Measurements from ENCODE around the gene NPL.
A peak's percentile ranks its signal among the peaks of the same experiment; 100 is the strongest.

The NPL gene

DNA sequence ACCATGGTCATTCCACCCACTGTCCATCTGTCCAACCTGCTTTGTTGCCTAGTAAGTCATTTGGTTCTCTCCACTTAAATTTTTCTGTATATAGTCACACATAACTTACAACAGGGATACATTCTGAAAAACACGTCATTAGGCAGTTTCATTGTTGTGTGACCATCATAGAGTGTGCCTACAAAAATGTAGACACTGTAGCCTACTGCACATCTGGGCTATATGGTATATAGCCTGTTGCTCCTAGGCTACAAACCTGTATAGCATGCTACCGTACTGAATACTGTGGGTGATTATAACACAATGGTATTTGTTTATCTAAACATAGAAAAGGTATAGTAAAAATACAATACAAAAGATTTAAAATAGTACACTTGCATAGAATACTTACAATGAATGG, 10.0 kb upstream of the NPL start:
- DNase-seq = no peak

DNA sequence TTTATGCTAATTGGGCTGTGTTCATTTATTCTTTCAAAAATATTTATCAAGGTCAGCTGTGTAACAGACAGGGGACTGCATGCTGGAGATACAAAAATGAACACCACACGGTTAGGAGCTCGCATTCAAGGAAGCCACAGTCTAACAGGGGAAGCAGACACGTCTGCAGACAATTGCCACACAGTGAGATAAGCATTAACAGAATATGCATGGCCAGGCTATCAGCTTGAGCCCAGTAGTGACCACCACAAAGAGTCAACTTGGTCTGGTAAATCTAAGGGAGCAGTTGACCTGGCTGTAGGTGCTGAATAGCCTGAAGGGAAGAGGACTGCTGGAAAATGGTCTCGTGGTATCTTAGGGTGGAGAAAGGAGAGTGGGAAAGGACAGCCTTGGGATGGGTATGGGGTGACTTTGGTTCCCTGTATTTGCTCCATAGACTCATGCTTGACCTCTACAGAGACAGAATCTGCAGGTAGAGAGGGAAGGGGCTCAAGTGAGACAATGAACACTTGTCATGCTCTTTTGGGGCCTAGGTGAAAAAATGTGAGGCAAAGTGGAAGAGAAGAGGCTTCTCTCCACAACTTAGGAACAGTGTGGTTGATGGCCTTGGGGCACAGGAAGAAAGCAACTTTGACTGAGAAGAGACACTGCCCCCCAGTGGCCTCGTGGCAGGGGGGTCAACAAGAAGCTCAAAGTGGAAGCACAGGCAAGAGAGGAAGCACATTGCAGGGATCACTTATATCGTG, 7.6 kb upstream of the NPL start:
- peak; percentile 64 to 65 for DNase-seq

DNA sequence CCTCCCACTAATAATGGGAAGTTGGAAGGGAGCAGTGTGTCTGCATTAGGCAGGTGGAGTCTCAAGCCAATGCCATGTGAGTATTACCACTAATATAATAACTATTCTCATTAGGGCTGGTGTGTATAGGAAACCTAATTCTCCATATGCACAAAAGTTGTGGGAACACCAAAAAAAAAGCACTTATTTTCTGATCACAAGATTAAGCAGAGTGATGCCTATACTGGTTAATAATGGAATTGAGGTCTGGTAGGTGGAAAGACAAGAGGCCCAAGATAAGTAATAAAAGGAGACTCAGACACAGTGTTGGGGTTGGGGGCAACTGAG, 7.0 kb upstream of the NPL start:
- DNase-seq = no peak

DNA sequence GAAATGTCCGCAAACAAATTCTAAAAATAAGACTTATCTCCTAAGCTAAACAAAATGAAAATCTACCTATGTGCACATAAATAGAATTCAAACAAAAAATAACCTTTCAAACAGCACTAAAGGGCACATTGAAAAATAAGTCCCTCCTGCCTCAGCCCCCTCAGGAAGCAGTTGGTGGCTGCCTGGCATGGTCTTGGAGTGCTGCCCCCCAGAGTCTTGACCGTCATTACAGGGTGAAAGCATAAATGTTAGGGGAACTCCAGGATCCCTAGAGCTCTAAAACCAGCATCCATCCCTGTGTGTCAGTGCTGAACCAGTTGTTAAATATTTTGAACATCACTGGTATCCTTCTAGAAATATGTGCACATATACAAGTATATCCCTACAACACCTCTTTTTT, 6.5 kb upstream of the NPL start:
- DNase-seq = no peak

DNA sequence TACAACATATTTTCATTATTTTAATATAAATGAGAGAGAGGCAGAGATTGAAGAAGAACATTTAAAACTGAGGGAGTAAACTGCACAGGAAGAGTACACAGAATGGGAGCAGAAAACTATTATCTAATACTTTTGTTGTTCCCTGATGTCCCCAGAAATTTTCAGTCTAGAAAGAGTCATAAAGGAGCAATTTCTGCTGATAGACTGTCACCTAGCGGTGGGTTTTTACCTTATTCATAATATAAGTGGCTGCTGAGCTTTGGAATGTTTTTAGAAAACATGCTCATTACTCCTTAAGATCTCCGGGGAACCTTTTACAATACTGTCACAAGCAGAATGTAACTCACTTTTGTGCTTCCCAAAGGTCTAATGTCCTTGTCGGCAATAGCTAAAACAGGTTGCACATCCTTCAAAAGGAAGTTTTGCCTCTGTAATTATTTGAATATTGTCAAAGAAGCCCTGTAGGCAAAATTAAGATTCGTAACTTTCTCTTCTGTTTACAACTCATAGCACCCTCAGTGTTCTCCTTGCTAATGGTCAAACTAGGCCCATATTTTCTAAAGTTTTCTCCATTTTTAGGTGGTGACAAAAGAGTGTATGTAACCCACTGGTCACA, 4.9 kb upstream of the NPL start:
- no peak for DNase-seq

DNA sequence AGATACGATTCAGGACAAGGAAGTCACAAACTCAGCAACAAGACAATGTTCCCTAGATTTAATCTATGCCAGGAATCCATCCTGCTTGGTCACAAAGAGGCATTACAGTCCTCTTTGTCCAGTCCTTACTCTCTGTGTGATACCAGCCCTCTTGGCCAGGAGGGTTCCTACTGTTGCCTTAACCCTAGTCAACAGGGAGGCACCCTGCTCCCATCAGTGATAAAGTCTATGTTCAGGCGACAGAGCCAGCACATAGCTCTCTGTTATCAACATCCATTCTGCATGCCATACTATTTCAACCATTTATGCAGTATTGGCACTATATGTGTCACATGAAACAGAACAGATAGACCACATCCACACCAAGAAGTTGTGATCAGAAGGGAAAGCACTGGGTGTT, 4.4 kb upstream of the NPL start:
- no peak for DNase-seq

DNA sequence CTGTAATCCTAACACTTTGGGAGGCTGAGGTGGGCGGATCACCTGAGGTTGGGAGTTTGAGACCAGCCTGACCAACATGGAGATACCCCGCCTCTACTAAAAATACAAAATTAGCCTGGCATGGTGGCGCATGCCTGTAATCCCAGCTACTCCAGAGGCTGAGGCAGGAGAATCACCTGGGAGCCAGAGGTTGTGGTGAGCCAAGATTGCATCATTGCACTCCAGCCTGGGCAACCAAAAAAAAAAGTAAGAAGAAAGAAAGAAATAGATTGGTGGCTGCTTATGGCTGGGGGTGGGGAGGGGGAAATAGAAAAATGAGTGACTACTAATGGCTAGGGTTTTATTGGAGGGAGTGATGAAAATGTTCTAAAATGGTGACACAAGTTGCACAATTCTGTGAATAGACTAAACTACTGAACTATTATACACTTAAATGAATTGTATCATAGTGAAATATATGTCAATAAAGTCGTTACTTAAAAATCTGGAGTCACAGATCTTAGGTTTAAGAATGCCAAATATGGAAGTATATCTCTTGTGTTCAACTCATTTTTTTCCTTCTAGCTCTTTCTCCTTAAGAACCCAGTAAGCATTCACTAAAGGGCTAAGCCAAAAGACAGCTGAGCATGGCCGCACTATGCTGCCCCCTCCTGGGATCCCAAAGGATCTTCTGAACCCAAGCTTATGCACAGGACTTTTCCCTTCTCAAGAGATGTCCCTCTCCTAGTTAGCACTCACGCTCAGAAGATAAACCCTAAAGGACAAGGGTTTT, 3.2 kb upstream of the NPL start:
- peak; percentile 12 to 15 for DNase-seq

DNA sequence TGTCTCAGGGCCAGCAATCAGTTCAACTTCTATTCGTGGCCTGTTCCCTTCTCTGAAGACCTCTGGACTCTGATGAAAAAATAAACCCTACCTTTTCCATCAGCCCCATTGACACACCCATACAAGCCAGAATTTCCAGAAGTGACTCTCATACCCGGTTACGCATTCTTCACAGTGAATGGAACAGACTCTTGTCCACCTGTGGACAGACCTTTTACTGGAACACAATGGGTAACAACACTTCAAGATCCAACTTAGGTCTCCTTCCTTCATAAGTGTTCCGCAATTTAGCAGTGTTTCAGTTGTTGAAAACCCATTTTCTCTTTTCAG, 2.6 kb upstream of the NPL start:
- DNase-seq = no peak

DNA sequence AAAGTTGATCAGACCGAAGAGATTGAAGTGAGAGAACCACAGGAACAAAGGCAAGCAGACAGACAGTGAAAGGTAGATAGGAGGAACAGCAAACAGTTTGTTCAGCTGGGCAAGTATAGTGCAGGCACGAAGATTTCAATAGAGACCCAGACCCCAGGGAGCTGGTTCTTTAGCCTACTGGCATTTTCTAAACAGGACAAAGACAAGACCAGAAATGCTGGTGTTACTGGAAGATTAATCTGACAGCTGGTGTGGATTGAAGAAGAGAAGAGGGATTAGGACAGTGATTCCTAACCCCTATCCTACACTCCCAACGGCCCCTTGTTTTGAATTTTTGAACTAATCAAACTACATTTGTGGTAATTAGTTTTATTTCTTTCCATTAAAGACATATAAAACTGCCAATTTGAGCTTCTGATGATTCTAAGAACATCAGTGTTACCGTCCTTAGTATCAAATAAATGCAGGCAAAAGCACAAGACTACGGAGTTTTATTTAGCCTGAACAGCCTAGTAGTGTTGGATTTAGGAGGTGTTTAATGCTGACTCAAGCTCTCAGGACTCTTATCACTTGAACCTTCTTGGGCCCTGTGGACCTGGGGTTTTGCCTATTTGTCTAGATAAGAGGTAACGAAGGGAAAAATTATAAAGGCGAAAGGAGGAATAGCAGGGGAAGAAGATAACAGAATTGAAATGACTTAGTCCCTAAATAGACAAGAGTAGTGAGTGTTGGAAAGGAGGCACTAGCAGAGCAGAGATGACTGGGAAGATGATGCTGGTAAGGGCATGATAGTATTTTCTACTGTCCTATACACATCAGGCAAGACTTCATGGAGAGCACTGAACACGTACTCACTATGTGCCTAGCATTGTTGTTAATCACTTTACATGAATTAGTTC, 2.0 kb downstream of the NPL start:
- no peak for DNase-seq

DNA sequence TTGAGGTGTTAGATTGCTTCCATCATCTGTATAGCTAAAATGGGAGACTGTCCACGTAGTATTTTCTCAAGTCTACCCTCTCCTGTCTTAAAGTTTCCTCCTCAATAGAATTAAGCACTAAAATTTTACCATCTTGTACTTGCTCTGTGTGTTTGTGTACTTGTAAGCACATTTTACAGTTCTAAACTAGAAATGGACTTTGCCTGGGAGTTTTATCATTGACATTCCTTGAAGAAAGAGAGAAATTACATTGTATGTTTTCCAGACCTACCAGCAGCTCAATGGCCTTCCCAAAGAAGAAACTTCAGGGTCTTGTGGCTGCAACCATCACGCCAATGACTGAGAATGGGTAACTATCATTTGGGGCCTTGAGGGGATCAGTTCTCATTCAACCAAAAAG, 4.5 kb downstream of the NPL start:
- DNase-seq = no peak

DNA sequence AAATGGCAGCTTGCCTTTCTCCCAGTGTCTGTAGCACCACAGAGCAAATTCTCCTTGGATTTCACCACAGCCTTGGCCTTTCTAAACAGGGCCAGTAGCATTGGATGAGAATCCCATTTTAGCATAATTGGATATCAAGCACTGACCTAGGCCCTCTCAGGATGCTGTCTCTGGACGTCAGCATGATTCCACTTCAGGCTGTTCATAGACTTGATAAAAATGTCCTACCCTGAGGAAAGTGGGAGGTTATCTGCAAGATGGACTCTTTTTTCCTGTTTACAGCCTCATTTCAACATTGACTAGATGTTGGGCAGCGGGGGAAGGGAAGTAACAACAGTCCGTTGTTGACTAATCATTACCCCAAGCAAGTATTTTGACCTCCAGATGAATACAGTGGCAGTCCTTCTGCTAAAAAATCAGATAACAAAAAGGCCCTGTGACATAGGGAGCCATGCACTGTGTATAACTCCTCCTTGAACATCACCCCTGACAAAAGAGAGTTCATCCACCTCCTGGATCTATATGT, 5.2 kb downstream of the NPL start:
- DNase-seq = no peak

DNA sequence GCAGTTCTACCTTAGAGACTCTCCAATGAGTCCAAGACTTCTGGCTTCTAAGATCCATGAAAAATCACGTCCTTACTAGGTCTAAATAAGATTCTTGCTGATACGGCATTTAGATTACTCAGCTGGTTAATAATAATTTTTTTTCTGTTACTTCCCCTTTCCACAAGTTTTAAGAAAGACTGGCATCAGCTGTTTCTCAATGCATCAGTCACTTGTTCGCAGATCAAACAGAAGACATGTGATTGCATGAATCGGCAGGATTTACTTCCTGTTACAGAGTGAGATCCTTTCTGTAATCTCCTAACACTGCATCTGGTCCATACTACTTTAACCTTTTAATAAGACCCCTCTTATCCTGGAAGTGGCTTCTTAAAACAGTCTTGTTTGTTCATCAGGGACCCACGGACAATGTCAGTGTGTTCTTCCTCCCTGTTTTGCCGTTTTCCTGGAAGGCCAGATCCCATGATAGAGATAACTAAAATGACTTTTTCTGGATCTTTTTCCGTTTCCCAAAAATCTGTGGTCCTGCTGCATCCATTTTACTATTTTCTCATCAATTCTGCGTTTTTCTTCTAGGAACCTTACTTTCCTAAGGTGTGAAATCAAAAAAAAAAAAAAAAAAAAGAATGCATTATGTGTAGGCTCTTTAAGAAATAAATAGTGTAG, 6.1 kb downstream of the NPL start:
- no peak for DNase-seq

DNA sequence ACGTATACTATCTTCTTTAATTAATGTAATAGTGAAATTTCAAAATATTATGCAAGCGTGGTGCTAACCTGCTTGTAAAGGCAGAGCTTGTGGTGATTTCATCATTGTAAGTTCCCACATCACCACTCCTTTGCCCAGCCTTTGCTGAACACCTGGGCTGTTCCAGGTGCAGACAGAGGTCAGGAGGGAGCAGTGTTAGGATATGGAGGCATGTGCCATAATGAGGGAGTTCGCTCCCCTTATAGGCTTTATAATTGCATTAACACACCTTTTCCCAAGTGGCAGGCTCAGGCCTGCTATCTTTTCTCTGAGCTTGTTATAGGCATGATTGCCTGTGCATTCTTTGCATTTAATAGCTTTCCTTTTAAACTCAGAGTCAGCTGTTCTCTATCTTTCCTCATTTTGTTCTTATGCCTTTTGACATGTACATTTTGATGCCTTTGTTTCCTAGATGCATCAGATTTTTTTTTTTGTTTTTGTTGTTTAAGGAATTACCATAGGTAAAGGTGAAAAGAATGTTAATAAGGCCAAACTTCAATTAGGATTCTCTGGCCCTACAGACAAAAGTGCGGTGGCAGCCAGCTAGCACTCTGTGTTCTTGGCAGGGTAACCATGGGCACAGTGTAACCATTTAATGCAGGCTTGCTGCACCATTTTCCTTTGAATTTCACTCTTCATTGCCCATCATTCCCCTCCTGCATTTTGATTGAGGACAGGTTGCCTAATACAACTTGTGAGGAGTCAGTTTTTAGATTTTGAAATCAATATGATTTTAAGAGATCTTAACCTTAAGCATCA, 12.6 kb downstream of the NPL start:
- no peak for DNase-seq

DNA sequence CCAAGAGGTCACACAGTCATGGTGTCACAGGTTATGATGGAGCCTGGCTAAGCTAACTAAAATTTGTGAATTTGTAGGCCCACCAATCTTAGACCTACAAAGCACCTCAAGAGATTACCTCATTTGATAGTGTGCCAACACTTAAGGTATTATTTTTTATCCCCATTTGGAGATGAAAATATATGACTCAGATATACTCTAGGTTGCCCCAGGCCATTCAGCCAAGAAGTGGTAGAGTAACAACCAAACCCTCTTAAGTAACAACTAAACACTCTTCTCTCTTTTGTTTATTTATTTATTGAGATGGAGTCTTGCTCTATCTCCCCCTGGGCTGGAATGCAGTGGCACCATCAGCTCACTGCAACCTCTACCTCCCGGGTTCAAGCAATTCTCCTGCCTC, 14.3 kb downstream of the NPL start:
- no peak for DNase-seq

DNA sequence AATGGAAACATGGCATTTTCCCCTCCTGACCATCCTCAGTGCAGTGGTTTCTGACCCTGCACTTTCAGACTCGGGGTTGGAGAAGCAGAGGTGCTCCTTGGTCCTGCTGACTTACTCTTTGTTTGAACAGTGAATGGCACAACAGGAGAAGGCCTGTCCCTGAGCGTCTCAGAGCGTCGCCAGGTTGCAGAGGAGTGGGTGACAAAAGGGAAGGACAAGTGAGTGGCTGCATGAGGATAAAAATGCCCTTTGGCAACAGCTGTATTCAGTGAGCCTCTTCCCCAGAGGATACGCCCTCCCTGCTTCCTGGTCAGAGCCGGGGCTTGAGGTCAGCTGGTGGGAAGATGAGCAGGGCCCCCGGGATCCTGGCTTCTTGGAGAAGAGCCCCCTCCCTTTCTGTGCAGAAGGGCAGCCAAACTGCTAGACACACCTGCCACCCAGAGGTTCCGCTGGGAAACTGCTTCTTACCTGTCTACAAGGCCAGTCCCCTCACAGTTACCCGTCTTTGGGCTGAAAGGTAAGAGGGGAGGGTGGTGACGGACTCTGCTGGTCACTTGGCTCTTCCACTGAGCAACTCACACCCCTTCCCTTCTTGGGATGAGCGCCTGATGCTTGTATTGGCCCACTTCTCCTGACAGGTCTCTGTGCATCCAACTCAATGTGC, 16.6 kb downstream of the NPL start:
- DNase-seq = no peak

DNA sequence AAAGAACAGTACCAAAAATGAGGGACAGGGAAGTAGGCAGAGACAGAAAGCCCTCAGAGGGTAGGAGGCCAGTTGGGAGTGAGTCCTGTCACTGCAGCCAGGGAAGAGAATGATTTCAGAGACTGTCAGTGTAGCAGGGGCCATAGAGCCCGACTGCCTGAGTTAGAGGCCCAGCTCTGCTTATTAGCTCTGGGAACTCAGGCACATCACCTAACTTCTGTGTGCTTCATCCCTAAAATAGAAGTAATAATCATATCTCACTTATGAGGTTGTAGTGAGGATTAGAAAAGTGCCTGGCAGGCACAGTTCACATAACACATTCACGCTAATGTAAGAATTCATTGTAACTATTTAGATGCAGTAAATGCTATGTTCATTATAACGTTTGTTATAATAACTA, 18.3 kb downstream of the NPL start:
- DNase-seq = no peak

DNA sequence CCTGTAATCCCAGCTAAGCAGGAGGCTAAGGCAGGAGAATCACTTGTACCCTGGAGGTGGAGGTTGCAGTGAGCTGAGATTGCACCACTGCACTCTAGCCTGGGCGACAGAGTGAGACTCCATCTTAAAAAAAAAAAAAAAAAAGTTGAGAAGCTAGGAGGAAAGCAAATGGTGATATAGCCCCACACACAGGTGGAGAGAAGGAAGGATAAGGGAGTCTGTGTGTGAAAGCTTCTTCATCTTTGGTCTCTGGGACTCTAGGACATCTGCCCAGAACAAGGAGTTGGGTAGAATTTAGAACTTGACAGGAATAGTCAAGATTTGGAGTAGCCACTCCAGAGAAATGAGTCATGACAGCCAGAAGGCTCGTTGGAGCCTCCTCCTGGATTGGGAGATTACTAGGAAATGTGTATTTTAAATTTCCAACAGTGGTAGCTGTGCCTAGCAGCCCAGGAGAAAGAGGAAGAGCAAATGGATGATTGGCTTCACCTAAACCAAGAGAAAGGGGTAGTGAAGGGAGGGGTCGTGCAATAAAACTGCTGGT, 19.9 kb downstream of the NPL start:
- no peak for DNase-seq

DNA sequence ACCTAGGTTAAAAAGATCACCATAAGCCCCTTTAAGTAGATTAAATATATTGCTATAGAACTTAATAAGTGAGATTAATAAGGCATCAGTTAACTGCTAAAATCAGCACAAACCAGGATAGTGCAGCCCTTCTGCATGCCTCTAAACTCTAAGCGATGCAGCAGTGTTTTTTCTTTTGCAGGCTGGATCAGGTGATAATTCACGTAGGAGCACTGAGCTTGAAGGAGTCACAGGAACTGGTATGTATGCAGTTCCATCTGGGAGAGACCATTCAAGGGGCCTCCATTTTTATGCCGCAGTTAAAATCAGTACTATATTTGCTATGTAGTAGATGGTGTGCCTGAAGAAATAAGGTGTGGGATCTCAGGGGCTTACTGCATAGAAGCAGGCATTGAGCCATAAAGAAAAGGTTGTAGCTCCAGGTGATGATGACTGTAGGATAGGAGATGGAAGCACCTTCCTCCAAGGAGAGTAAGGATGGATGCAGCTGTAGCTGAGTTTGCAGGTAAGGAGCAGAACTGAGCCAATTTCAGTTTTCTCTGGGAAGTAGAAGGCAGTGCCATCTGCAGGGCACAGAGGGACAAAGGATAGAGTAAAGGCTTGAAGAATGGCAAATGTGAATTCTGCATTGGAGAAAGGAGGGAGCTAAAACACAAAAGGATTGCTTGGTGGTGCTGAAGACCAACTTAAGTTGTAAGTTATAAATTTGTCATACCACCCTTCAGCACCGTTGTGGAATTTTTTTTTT, 22.6 kb downstream of the NPL start:
- no peak for DNase-seq

DNA sequence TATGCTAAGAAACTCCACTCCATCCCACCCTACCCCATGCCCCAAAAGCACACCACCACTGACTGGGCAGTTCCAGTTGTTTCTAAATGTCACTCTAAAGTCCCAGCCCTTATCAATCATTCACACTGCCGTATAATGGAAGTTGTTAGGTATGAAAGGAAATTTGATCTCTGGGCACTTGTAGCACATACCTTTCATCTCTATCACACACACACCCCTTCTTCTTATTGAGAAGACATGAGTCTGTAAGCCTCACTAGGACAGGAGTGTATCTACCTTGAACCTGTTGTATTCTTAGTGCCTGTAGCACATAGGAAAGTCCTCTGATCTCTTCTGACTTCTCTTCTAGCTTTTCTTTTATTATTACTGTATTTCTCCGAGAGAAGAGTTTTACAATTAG, 27.3 kb downstream of the NPL start:
- no peak for DNase-seq

DNA sequence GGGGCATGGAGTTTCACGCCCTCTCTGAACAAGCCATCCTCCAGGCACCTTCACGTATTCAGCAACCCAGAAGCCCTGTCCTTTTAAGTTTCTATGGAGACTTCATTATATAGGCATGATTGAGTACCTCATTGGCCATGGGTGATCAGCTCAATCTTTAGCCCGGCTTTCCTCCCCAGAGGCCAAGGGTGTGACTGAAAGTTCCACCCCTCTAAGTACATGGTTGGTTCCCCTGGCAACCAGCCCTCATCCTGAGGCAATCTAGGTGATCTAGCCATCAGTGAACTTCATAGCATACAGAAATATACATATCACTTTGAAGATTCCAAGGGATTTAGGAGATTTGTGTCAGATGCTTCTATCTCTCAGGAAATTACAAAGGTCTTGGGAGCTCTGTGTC, 28.2 kb downstream of the NPL start:
- no peak for DNase-seq

All from activated CD4-positive, alpha-beta T cell treated with anti-CD3 and anti-CD28 coated beads, Interleukin-2, amount 50 U/mL, for 4 hours (primary cell).